K562 (cell line): Measurements from ENCODE around the gene RPL39. TPM values are rescaled to one million over a fixed set of nuclear protein-coding genes. Genes with fewer than 3 reads are reported as not detected.

Source experiments
- ARHGAP35 ChIP-seq: fragments of 450-650 bp; IDR thresholded peaks from 2 replicates; pipeline ENCODE4 v1.6.1; 2018; ENCODE audit not compliant: partially characterized antibody
- DIDO1 ChIP-seq: fragments of 450-650 bp; IDR thresholded peaks from 2 replicates; pipeline ENCODE4 v1.6.1; 2016; ENCODE audit warnings: low read depth, missing biosample characterization, missing genetic modification characterization
- ELF1 ChIP-seq: fragments of 200-800 bp; sonication (Bioruptor generic); IDR thresholded peaks from 2 replicates; pipeline ENCODE4 v1.6.1; 2016; ENCODE audit warnings: missing genetic modification characterization, missing compliant biosample characterization
- ESRRB ChIP-seq: fragments of 250-450 bp; sonication (Bioruptor Pico); IDR thresholded peaks from 2 replicates; pipeline ENCODE4 v1.5.0; 2020; ENCODE audit warnings: mild to moderate bottlenecking, moderate library complexity, borderline replicate concordance
- ETV1 ChIP-seq: fragments of 450-650 bp; conservative IDR thresholded peaks from 2 replicates; pipeline ENCODE4 v1.6.1; 2016; ENCODE audit warnings: missing genetic modification characterization, control low read depth, low read depth, missing compliant biosample characterization
- FOXP4 ChIP-seq: sonication (generic); formaldehyde crosslinking; IDR thresholded peaks from 2 replicates; pipeline ENCODE4 v1.8.0; 2022; ENCODE audit warnings: mild to moderate bottlenecking, missing genetic modification reagents, borderline replicate concordance
- GMEB1 ChIP-seq: fragments of 250-450 bp; sonication (Bioruptor Pico); IDR thresholded peaks from 2 replicates; pipeline ENCODE4 v1.4.0; 2020; ENCODE audit warnings: mild to moderate bottlenecking
- HDAC1 ChIP-seq, 2 experiments: fragments of 450-650 bp; IDR thresholded peaks; 2 replicates each; pipeline ENCODE4 v1.6.1; 2016 to 2017; ENCODE audit warnings: inconsistent platforms in 1 of 2, mild to moderate bottlenecking in 1 of 2, moderate library complexity in 1 of 2
- ID3 ChIP-seq, 2 experiments: fragments of 250-450 bp in 1 of 2; fragments of 450-650 bp in 1 of 2; sonication (Bioruptor Pico) in 1 of 2; IDR thresholded peaks; 2 replicates each; pipeline versions ENCODE4 v1.6.1 to v1.8.0; 2016 to 2021; ENCODE audit warnings: mild to moderate bottlenecking in 2 of 2, moderate library complexity in 2 of 2, missing compliant biosample characterization in 1 of 2, missing genetic modification characterization in 1 of 2
- IRF1 ChIP-seq: sonication (generic); formaldehyde crosslinking; IDR thresholded peaks from 2 replicates; pipeline ENCODE4 v1.8.0; 2022; ENCODE audit warnings: missing genetic modification reagents, mild to moderate bottlenecking, borderline replicate concordance
- NCOA2 ChIP-seq, 2 experiments: fragments of 450-650 bp; IDR thresholded peaks; 2 replicates each; pipeline ENCODE4 v1.6.1; 2018; ENCODE audit warnings: mild to moderate bottlenecking in 2 of 2, moderate library complexity in 1 of 2; ENCODE audit not compliant: partially characterized antibody in 2 of 2
- NCOR1 ChIP-seq: fragments of 450-650 bp; IDR thresholded peaks from 2 replicates; pipeline ENCODE4 v1.6.1; 2016; ENCODE audit warnings: mild to moderate bottlenecking, moderate library complexity
- PCBP2 ChIP-seq: fragments of 200-400 bp; formaldehyde crosslinking; IDR thresholded peaks from 2 replicates; pipeline ENCODE4 v1.6.1; 2018; ENCODE audit warnings: low read length, low read depth, mild to moderate bottlenecking, moderate library complexity; ENCODE audit not compliant: poor library complexity, severe bottlenecking
- RAD21 ChIP-seq, 2 experiments: fragments of 250-450 bp in 1 of 2; fragments of 450-650 bp in 1 of 2; sonication (Bioruptor Pico) in 1 of 2; formaldehyde crosslinking in 1 of 2; IDR thresholded peaks in 1 of 2; conservative IDR thresholded peaks in 1 of 2; 2 replicates each; pipeline versions ENCODE4 v1.4.0 to v1.8.0; 2020 to 2022; ENCODE audit warnings: mild to moderate bottlenecking in 2 of 2, moderate library complexity in 1 of 2
- SNIP1 ChIP-seq: fragments of 450-650 bp; IDR thresholded peaks from 2 replicates; pipeline ENCODE4 v1.7.1; 2017; ENCODE audit warnings: low read depth, mild to moderate bottlenecking
- SRSF1 ChIP-seq: fragments of 200-400 bp; formaldehyde crosslinking; IDR thresholded peaks from 2 replicates; pipeline ENCODE4 v1.6.1; 2017; ENCODE audit warnings: mild to moderate bottlenecking, low read depth, low read length, moderate library complexity
- SUPT5H ChIP-seq: fragments of 450-650 bp; IDR thresholded peaks from 2 replicates; pipeline ENCODE4 v1.6.1; 2016
- TRIM28 ChIP-seq: fragments of 450-650 bp; IDR thresholded peaks from 2 replicates; pipeline ENCODE4 v1.6.1; 2017
- WHSC1 ChIP-seq: IDR thresholded peaks from one replicate; pipeline ENCODE4 v1.6.1; 2012; ENCODE audit warnings: low read length, control low read depth, inconsistent platforms
- ZBTB7A ChIP-seq: IDR thresholded peaks from 2 replicates; pipeline ENCODE4 v1.6.1; 2011; ENCODE audit warnings: low read depth, mild to moderate bottlenecking, low read length, moderate library complexity, borderline replicate concordance; ENCODE audit not compliant: control insufficient read depth
- ZEB2 ChIP-seq: fragments of 450-650 bp; IDR thresholded peaks from 2 replicates; pipeline ENCODE4 v1.6.1; 2016
- ZNF263 ChIP-seq: sonication (generic); formaldehyde crosslinking; IDR thresholded peaks from 2 replicates; pipeline ENCODE4 v1.8.0; 2022; ENCODE audit warnings: mild to moderate bottlenecking, missing genetic modification reagents, borderline replicate concordance
- polyA plus RNA-seq, 8 experiments: library from polyadenylated mRNA; depleted of rRNA in 4 of 8; stranded (reverse) in 5 of 8; unstranded in 3 of 8; fragments of >200 nt; fragmentation: Nextera tagmentation in 2 of 8; fragmentation: Illumina TruSeq in 1 of 8; extraction: Ambion mirVana in 2 of 8; extraction: Trizol in 1 of 8; gene quantifications; 2 replicates each; pipeline versions ENCODE4 v1.2.1 to v1.2.3, GENCODE V29; 2011 to 2014; ENCODE audit warnings: inconsistent platforms in 1 of 8, missing spikeins in 1 of 8
- total RNA-seq, 7 experiments: library from RNA; depleted of rRNA in 6 of 7; stranded (reverse); fragments of >200 nt in 6 of 7; fragmentation: Illumina TruSeq in 2 of 7; extraction: Trizol in 2 of 7; gene quantifications; 2 replicates each; pipeline versions ENCODE4 v1.2.1 to v1.2.3, GENCODE V29; 2011 to 2021; ENCODE audit warnings: low replicate concordance in 1 of 7

The RPL39 gene
- total and polyA plus RNA-seq, 9 of the 15 experiments (the other 6 are each of a cell fraction or from before 2014, with no cell fraction given) = 1,382 to 5,043 (median 3,226) TPM

GRCh38 chrX:119791437-119792231 lies at the start of gene RPL39 (continued):
- TF ChIP-seq IRF1 (CRISPR knock-in tag) (no peak), HDAC1 (IDR thresholded peaks at IDR 0.05) (peak in 1 of 2 experiments; percentile 10; a peak in 2 of 4 replicates), PCBP2 (no peak), ZBTB7A (peak; percentile 16; the same call in 1 of the 2 replicates), SUPT5H (peak; percentile 97), RAD21 (CRISPR knock-in tag; conservative IDR thresholded peaks at IDR 0.05 in 1 of 2, IDR thresholded peaks at IDR 0.05 in 1 of 2) (no peak), WHSC1 (no peak), ESRRB (CRISPR knock-in tag) (no peak), ARHGAP35 (no peak), ELF1 (tag) (peak; percentile 81), SNIP1 (no peak), ETV1 (tag) (peak; percentile 65), FOXP4 (CRISPR knock-in tag) (no peak), SRSF1 (no peak), ZNF263 (CRISPR knock-in tag) (no peak), DIDO1 (no peak), TRIM28 (no peak), GMEB1 (CRISPR knock-in tag) (no peak), ID3 (CRISPR knock-in tag; IDR thresholded peaks at IDR 0.05) (no peak), ID3 (tag; IDR thresholded peaks at IDR 0.05) (0 out of 2 replicates have a peak, but pooled peaks have one; percentile 0), ZEB2 (no peak), NCOR1 (peak; percentile 52; the same call in 1 of the 2 replicates), NCOA2 (IDR thresholded peaks at IDR 0.05; ENCODE audit: partially characterized antibody in 2 of 2) (no peak)
